GM19463 (cell line): ENCODE data around the gene BAG5.
"Not testable (repeated sequence)": the region's sequence is repeated elsewhere in the genome, so short reads cannot be mapped to it uniquely, and the experiment has no call there.

ENCODE experiments used
- ATAC-seq: cut with Tn5 transposase; IDR thresholded peaks from one replicate; pipeline ENCODE4 v1.9.1; 2021; ENCODE audit warnings: mild to moderate bottlenecking, moderate library complexity; ENCODE audit not compliant: unreplicated experiment

The BAG5 gene

GRCh38 chr14:103512701-103513611, 49.5 kb downstream of the BAG5 start:
- ATAC-seq = no peak

GRCh38 chr14:103512180-103512579, 50.3 kb downstream of the BAG5 start:
- not testable (repeated sequence) for ATAC-seq

GRCh38 chr14:103510724-103511693, 51.4 kb downstream of the BAG5 start:
- no peak for ATAC-seq

- no peak for ATAC-seq
Observed at GRCh38 chr14:103509864-103510723, 52.4 kb downstream of the BAG5 start.

- no peak for ATAC-seq
Observed at GRCh38 chr14:103508521-103509329, 53.7 kb downstream of the BAG5 start.

- ATAC-seq = no peak
Observed at GRCh38 chr14:103507751-103508150, 54.7 kb downstream of the BAG5 start.
